ENCODE measurements around the gene PPP3CB.

PPP3CB gene

GRCh38 chr10:73460897-73461296 is 34.9 kb downstream of the PPP3CB start:
- H3K27ac ChIP-seq, result no peak overlapping the region
- TF ChIP-seq, protein P1, sequence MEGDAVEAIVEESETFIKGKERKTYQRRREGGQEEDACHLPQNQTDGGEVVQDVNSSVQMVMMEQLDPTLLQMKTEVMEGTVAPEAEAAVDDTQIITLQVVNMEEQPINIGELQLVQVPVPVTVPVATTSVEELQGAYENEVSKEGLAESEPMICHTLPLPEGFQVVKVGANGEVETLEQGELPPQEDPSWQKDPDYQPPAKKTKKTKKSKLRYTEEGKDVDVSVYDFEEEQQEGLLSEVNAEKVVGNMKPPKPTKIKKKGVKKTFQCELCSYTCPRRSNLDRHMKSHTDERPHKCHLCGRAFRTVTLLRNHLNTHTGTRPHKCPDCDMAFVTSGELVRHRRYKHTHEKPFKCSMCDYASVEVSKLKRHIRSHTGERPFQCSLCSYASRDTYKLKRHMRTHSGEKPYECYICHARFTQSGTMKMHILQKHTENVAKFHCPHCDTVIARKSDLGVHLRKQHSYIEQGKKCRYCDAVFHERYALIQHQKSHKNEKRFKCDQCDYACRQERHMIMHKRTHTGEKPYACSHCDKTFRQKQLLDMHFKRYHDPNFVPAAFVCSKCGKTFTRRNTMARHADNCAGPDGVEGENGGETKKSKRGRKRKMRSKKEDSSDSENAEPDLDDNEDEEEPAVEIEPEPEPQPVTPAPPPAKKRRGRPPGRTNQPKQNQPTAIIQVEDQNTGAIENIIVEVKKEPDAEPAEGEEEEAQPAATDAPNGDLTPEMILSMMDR (conservative IDR thresholded peaks at IDR 0.05), result no peak

DNA sequence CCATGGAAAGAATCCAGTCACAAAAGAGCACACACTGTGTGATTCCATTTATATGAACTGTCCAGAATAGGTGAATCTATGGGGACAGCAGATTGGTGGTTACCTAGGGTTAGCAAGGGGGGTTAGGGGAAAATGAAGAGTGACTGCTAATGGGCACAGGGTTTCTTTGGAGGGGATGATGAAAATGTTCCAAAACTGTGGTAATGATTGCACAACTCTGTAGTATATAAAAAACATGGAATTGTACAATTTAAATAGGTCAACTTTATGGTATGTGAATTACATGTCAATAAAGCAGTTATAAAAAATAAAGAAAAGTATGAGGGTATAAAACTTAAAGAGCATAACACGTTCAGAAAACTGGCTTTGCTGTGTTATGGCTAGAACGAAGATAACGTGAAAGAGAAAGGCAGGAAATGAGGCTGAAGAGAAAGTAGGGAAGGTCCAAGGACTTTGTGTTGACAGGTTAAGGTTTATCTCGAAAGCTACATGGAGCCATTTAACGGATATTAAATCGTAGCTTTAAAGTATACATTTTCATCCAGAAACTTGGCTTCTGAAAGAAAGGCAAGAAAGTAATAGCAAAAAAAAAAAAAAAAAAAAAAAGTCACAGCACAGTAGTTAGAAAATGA is 36.0 kb downstream of the PPP3CB start:
- H3K27ac ChIP-seq, result no peak overlapping the region

GRCh38 chr10:73456187-73456890 is 39.5 kb downstream of the PPP3CB start:
- H3K27ac ChIP-seq, result no peak overlapping the region
- TF ChIP-seq, protein P1 (conservative IDR thresholded peaks at IDR 0.05), result no peak

More for the DNA sequence above, 36.0 kb downstream of the PPP3CB start:
- TF ChIP-seq, protein P1 (conservative IDR thresholded peaks at IDR 0.05), result no peak

DNA sequence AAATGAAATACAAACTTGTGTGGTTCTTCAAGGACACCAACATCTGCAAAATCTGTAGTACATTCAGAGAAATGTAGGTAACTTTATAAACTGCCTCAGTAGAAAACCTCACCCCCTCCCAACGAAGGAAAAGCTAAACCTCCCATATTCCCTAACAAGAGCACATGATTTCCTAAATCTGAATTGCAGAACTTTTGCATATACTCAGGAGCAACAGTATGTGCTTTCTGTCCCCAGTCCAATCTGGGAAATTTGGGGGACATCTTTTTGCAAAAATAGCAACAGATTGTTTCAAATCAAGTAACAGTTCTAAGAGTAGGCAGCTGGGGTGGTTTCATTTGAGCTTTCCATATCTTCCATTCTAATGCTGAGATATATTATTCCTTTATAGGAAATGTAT is 46.7 kb downstream of the PPP3CB start:
- TF ChIP-seq, protein P1 (conservative IDR thresholded peaks at IDR 0.05), result no peak

GRCh38 chr10:73448384-73448783 is 47.4 kb downstream of the PPP3CB start:
- TF ChIP-seq, protein P1 (conservative IDR thresholded peaks at IDR 0.05), result no peak
- H3K27ac ChIP-seq, result no peak overlapping the region

More for the DNA sequence above, 46.7 kb downstream of the PPP3CB start:
- H3K27ac ChIP-seq, result no peak overlapping the region

GRCh38 chr10:73446926-73447325 is 48.9 kb downstream of the PPP3CB start:
- H3K27ac ChIP-seq, result no peak overlapping the region
- TF ChIP-seq, protein P1 (conservative IDR thresholded peaks at IDR 0.05), result no peak

DNA sequence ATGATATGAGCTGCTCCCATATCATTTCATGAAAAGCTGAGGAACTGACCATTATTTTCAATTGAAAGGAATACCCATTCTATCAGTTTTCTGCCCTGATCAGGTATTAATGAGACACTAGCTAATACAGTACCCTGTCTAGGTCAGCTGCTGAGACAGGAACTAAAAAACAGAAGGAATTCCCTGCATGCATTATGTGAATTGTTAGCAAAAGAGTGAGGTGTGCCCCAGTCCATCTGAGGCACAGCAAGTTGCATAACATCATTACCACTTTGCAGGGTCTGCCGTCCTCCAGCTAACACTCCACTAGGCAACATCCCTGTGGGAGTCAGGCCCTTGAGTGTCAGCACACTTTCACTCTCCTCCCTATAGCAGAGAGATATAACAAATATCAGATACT is 51.4 kb downstream of the PPP3CB start:
- TF ChIP-seq, protein P1 (conservative IDR thresholded peaks at IDR 0.05), result no peak

More for the DNA sequence above, 51.4 kb downstream of the PPP3CB start:
- H3K27ac ChIP-seq, result no peak overlapping the region

Measured in VCaP (cell line).